ENCODE measurements around the gene GIPC3. TPM values are rescaled to one million over a fixed set of nuclear protein-coding genes. Genes with fewer than 3 reads are reported as not detected.

The GIPC3 gene
- total RNA-seq, 1 donor from 2014 or later = 0.98 TPM

DNA sequence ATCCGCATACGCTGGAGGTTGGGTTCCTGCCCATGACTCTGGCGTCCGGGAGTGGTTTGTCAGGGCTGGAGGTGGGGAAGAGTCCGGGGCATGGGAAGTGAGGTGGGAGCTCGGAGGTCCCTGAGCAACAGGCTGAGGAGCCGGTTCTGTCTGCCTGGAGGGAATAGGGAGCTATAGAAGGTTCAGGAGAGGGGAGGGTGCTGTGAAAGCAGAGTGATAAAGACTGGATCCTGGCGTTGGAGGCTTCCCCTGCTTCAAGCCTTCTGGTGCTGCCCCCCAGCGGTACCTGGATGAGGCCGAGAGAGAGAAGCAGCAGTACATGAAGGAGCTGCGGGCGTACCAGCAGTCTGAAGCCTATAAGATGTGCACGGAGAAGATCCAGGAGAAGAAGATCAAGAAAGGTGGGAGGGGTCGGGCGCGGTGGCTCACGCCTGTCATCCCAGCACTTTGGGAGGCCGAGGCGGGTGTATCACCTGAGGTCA, 10.0 kb upstream of the GIPC3 start:
- intact Hi-C loops (cut with micrococcal nuclease) = no loop called here

DNA sequence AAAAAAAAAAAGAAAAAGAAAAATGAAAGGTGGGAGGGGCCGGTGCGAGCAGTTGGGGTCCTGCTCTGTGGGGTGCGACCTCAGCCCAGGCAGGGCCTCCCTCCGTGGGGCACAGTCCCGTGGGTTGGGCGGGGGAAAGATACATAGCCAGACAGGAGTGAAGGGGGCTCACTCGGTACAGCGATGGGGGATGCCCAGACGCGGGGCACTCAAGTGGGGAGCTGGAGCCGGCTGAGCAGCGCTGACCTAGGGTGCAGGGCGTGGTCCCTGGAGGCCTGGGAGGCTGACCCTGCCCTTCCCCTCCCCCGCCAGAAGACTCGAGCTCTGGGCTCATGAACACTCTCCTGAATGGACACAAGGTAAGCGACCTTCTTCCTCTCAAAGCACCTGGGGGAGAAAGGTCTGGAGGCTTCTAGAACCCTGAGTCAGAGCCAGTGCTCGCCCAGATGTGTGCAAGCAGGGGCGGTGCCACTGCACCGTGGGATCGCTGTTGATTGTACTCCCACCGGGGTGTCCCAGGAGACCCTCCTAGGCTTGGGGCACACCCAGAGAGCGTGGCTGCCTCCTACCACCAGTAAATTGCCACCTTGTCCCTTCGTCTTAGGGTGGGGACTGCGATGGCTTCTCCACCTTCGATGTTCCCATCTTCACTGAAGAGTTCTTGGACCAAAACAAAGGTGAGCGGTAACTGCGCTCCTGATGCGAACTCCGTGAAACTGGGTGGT, 9.2 kb upstream of the GIPC3 start:
- intact Hi-C loops (cut with micrococcal nuclease) = no loop called here

DNA sequence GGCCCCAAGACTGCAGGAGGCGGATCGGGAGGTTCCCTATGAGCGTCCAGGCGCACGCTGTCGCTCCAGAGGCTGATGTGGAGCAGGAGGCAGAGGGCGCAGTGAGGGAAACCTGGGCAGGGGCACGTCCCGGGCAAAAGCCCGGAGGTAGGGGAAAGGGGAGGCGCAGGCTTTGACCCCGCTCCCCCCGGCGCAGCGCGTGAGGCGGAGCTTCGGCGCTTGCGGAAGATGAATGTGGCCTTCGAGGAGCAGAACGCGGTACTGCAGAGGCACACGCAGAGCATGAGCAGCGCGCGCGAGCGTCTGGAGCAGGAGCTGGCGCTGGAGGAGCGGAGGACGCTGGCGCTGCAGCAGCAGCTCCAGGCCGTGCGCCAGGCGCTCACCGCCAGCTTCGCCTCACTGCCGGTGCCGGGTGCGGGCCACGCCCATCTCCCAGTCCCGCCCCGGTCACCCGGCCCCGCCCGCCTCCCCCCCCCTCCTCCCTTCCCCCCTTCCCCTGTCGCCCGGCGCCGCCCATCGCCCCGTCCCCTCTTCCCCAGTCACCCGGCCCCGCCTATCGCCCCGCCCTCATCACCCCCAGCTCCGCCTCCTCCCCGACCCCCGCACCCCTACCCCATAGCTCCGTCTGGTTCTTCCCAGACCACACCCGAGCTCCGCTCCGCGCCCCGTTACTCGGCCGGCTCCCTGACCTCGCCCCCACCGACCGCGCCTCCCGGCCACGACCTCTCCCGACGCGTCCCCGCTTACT, 8.4 kb upstream of the GIPC3 start:
- intact Hi-C loops (cut with micrococcal nuclease) = no loop called here

DNA sequence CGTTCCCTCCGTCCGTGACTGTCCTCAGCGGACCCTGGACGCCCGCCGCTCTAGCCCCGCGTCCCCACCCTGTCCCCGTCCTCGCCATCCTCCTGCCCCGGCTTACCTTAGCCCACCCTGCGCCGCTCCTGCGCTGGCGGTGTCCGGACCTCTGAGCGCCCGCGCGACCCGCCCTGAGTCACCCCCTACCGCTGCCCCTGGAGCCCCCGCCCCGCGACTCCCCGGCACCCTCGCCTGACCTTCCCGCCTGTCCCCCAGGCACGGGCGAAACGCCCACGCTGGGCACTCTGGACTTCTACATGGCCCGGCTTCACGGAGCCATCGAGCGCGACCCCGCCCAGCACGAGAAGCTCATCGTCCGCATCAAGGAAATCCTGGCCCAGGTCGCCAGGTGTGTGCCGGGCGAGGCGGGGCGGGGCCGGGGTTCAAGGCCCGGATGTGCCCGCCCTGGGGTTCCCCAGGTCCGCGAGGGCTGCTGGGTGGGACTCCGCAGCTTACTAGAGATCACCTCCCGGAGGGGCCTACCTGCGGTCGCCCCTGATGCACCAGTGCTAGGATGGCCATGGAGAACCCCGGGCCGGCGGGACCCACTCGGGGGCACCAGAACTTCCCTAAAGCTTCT, 7.4 kb upstream of the GIPC3 start:
- intact Hi-C loops (cut with micrococcal nuclease) = no loop called here

DNA sequence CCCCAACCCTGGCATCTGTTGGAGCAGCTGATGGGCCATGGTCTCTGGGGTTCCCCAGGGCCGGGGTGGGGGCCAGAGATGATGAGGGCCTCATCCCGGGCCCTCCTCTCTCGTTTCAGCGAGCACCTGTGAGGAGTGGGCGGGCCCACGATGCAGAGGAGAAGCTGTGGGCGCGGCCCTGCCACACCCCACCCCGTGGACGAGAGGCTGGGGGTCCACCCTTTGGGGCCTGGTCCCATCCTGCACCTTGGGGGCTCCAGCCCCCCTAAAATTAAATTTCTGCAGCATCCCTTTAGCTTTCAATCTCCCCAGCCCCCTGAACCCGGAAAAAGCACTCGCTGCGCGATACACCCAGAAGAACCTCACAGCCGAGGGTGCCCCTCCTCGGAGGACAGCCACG, 6.9 kb upstream of the GIPC3 start:
- intact Hi-C loops (cut with micrococcal nuclease) = no loop called here

DNA sequence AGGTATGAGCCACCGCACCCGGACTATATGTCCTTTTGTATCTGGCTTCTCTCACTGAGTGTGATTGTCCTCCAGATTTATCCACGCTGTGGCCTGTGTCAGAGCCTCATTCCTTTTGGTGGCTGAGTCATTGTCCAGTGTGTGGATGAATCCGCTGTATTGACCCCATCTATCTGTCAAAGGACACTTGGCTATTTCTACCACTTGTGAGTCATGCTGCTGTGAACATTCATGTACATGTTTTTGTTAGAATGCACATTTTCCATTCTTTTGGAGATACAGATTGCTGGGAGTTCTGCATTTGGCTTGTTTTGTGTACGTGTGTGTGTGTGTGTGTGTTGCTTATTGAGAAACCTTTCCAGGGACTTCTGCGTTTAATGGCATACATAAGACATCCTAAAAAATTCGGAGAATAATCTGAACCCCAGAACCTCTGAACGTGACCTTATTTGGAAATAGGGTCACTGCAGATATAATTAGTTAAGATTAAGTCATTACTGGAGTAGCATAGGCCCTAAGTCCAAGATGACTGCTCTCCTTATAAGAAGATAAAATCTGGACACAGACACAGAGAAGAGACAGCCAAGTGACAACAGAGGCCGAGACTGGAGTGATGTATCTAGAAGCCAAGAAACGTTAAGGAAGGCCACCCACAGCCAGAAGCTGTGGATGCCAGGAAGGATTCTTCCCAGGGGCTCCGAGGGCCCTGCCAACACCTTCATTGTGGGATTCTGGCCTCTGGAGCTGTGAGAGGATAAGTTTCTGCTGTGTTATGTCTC, 4.9 kb upstream of the GIPC3 start:
- intact Hi-C loops (cut with micrococcal nuclease) = loop anchor here (5.0 kb wide), 1 partner anchor 33 kb away; no protein-coding TSS in a partner anchor

DNA sequence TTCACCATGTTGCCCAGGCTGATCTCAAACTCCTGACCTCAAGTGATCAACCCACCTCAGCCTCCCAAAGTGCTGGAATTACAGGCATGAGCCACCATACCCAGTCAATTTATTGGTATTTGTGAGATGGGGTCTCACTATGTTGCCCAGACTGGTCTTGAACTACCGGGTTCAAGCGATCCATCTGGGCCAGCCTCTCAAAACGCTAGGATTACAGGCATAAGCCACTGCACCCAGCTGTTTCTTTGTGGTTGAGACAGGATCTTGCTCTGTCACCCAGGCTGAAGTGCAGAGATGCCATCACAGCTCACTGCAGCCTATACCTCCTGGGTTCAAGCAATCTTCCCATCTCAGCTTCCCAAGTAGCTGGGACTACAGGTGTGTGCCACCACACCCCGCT, 3.5 kb upstream of the GIPC3 start:
- intact Hi-C loops (cut with micrococcal nuclease) = loop anchor here (5.0 kb wide), 1 partner anchor 34 kb away; no protein-coding TSS in a partner anchor

DNA sequence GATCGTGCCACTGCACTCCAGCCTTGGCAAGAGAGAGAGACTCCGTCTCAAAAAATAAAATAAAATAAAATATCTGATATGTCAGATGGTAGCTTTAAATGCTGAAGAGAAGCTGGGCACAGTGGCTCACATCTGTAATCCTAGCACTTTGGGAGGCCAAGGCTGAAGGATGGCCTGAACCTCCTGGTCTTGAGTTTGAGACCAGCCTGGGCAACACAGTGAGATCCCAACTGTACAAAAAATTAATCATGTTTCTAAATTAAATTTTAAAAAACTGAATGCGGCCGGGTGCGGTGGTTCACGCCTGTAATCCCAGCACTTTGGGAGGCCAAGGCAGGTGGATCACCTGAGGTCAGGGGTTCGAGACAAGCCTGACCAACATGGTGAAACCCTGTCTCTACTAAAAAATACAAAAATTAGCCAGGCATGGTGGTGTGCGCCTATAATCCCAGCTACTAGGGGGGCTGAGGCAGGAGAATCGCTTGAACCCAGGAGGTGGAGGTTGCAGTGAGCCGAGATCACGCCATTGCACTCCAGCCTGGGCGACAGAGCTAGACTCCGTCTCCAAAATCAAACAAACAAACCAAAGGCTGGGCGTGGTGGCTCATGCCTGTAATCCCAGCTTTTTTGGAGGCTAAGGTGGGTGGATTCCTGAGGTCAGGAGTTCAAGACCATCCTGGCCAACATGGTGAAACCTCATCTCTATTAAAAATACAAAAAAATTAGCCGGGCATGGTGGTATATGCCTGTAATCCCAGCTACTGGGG, 1.1 kb upstream of the GIPC3 start:
- intact Hi-C loops (cut with micrococcal nuclease) = loop anchor here (5.0 kb wide), 1 partner anchor 37 kb away; no protein-coding TSS in a partner anchor

DNA sequence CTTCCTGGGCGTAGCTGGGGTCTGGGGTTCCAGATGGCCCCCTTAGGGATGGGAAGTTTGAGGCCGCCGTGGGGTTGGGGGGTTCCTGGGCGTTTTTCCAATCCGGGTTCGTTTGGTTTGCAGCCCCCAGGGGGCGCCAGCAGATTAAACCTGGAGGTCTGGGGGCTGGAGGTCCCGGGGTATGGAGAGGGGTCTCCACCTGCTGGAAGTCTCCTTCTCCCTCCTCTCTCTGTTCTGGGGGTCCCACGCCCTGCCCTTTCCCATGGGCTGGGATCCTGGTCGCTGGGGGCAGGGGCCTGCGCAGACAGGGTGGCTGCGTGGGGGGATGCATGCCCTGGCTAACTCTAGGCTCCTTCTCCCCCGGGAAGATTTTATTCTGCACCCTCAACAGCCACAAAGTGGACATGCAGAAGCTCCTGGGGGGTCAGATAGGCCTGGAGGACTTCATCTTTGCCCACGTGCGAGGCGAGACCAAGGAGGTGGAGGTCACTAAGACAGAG, 899 bp downstream of the GIPC3 start:
- intact Hi-C loops (cut with micrococcal nuclease) = loop anchor here (1.0 kb wide), 1 partner anchor 120 kb away; no protein-coding TSS in a partner anchor

DNA sequence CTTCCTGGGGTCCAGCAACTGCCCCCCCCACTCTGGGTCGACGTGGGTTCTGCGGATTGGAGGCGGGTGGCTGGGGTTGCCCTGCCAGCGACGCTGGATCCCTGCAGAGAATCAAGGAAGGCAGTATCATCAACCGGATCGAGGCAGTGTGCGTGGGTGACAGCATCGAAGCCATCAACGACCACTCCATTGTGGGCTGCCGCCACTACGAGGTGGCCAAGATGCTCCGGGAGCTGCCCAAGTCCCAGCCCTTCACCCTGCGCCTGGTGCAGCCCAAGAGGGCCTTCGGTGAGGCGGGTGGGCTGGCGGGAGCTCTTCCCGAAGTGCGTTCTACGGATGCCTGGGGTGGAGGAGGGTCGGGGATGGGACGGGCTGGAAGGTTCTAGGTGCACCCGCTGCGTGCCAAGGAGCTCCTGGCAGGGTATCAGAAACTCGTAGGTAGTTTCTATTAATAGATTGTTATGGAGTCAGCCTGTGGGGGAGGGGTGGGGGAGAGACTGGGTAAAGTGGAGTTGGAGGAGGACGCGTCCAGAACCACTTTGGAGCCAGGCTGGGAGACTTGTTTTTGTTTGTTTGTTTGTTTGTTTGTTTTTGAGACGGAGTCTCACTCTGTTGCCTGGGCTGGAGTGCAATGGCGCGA, 1.5 kb downstream of the GIPC3 start:
- intact Hi-C loops (cut with micrococcal nuclease) = loop anchor here (1.0 kb wide), 1 partner anchor 119 kb away; no protein-coding TSS in a partner anchor

DNA sequence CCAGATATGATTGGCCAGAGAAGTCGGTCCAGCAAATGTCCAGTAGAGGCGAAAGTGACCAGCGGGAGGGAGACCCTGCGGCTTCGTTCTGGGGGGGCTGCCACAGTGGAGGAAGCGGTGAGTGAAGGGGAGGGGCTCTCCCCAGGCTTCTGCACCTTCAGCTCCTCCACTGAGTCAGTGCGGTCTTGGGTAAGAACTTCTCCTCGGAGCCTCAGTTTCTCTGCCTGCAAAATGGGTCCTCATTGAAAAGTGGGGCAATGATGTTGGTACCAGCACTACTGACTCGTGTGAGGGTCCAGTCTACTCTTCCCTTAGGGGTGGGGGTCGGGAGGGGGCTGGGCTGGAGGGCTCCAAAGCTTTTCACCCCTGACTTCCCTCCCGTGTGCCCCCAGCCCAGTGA, 4.2 kb downstream of the GIPC3 start:
- intact Hi-C loops (cut with micrococcal nuclease) = no loop called here

DNA sequence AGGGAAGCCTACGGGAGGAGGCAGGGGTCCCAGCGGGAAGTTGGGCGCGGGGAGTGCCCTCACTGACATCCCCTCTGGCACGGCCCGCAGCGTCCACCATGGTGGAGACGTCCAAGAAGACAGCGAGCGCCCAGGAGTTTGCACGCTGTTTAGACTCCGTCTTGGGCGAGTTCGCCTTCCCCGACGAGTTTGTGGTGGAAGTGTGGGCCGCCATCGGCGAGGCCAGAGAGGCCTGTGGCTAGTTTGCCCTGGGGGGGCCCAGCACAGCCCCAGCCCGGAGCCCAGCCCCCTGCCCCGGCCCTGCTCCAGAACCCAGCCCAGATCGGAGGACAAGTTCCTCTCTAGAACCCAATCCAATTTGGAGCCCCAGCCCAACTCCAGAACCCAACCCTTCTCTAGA, 4.7 kb downstream of the GIPC3 start:
- intact Hi-C loops (cut with micrococcal nuclease) = no loop called here

DNA sequence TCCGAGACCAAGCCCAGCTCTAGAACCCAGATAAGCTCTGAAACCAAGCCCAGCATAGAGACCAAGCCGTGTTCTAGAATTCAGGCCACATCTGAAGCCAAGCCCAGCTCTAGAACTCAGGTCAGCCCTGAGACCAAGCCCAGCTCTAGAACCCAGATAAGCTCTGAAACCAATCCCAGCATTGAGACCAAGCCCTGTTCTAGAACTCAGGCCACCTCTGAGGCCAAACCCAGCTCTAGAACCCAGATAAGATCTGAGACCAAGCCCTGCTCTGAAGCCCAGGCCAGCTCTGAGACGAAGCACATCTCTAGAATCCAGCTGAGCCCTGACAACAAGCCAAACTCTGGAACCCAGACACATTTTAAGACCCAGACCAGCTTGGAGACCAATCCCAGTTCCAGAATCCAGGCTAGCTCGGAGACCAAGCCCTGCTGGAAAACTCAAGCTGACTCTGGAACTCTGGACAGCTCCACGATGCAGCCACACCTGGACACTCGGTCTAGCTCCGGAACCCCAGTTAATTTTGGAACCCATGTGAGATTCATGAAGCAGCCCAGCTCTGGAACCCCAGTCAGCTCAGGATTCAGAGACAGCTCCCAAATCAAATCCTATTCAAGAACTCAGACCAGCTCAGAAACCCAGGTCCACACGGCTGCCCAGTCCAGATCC, 5.8 kb downstream of the GIPC3 start:
- intact Hi-C loops (cut with micrococcal nuclease) = no loop called here

DNA sequence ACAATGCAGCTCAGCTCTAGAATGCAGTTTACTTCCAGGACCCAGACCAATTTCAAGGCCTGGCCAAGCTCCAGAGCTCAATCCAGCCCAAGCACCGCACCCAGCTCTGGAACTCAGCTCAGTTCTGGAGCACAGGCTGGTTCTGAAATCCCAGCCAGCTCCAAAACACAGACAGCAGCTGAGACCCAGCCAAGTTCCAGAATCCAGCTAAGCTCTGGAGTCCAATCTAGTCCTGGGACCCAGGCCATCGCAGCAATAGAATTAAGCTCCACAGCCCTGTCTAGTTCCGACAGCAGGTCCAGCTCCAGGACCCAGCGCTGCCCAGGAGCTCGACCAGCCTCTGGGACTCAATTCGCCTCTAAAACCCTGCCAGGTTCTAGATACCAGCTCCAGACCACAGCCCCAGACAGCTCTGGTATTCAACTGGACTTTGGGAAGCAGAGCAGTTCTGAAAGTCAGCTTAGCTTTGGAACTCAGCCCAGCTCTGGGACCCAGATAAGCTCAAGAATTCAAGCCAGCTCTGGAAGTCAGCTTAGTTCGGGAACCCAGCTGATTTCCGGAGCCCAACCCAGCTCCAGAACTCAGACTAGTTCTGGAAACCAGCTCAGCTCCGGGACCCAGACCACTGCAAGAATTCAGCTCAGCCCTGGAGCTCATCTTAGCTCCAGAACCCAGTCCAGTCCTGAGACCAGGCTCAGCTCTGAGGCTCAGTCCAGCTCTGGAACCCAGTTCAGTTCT, 6.8 kb downstream of the GIPC3 start:
- intact Hi-C loops (cut with micrococcal nuclease) = no loop called here

DNA sequence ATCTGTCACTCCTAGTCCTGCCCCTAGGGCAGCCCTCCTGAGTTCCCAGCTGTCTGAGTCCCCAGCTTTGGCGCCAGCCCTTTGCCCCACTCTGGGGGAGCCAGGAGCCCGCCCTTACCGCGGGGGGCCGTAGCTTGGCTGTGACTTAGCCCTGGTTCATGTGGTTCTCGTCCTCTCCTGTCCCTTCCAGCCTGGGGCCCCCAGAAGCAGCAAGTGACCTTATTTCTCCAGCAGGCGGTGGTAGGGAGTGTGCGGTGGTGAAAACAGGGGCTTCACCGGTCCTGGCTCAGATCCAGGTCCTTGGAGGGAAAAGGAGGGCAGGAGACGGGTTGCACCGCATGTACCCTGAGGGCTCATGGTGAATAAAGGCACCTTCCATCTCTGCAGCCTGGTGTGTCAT, 7.9 kb downstream of the GIPC3 start:
- intact Hi-C loops (cut with micrococcal nuclease) = no loop called here

DNA sequence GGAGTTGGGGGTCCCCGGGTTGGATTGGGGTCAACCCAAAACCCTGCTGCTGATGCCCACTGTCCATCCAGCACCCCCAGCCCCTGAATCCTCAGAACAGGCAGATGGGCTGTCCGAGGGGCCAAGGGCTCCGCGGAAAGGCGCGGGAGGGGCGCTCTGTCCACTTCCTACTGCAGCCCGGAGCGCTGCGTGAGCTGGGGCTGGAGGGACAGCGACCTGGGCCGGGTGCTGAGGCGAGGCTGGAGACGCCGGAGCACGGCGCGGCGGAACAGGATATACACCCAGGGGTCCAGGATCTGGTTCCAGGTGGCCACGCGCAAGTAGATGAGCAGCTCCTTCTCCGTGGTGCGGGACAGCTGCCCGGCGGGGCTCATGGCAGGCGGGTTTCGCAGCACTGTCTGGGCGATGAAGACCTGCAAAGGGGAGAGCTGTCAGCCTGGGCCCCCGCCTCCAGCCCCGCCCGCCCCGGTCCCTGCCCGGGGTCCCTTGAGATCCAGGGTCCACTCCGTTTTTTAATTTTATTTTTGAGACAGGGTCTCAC, 10.3 kb downstream of the GIPC3 start:
- intact Hi-C loops (cut with micrococcal nuclease) = no loop called here

DNA sequence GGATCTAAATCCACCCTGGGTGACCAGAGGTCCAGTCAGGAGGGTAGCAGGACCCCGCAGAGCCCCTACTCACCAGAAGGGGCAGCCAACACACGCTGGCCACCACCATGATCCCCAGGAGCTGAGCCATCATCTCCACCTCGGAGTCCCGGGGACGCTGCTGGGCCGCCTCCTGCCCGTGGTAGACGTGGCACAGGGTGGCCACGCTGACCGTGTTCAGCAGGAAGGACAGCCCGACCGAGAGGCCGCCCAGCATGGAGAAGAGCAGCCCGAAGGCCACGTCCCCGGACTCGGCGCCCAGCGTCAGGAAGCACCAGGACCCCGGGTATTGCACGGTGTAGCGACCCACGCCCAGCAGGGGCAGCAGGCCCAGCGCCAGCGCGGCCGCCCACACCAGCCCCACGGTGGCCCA, 14.5 kb downstream of the GIPC3 start:
- intact Hi-C loops (cut with micrococcal nuclease) = no loop called here

DNA sequence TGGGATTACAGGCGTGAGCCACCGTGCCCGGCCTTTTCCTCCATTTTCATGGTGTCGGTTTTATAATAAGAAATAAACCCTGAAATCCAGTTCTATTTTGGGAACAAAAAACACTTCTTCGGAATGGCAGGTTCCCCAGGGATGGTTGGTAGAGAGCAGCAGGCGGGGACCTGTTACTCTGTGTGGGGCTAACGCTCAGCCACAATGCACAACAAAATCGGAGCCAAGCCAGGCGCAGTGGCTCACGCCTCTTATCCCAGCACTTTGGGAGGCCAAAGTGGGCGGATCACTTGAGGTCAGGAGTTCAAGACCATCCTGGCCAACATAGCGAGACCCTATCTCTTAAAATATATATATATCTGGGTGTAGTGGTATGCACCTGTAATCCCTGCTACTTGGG, 15.7 kb downstream of the GIPC3 start:
- intact Hi-C loops (cut with micrococcal nuclease) = no loop called here

Data from T-helper 1 cell treated with Interleukin-12 subunit alpha and Interleukin-12 subunit beta and Interleukin-4 antibody, amounts not matched to agents 30 ng/mL and 1 ng/mL, for 36 hours (primary cell).